K562 (cell line): ENCODE measurements around the gene HNRNPU. TPM values are rescaled to one million over a fixed set of nuclear protein-coding genes. Genes with fewer than 3 reads are reported as not detected.

ENCODE experiments used
- ARHGAP35 ChIP-seq: fragments of 450-650 bp; IDR thresholded peaks from 2 replicates; pipeline ENCODE4 v1.6.1; 2018; ENCODE audit not compliant: partially characterized antibody
- BACH1 ChIP-seq: fragments of 200-800 bp; sonication (Bioruptor generic); IDR thresholded peaks from 2 replicates; pipeline ENCODE4 v1.6.1; 2016; ENCODE audit warnings: missing genetic modification characterization, missing compliant biosample characterization
- GMEB1 ChIP-seq: fragments of 250-450 bp; sonication (Bioruptor Pico); IDR thresholded peaks from 2 replicates; pipeline ENCODE4 v1.4.0; 2020; ENCODE audit warnings: mild to moderate bottlenecking
- GTF2E2 ChIP-seq: fragments of 200-800 bp; sonication (Bioruptor generic); IDR thresholded peaks from 2 replicates; pipeline ENCODE4 v1.6.1; 2016; ENCODE audit warnings: missing genetic modification characterization, missing compliant biosample characterization
- MCM5 ChIP-seq: fragments of 450-650 bp; IDR thresholded peaks from 2 replicates; pipeline ENCODE4 v1.6.1; 2016; ENCODE audit warnings: low read depth
- NCOA1 ChIP-seq: fragments of 450-650 bp; IDR thresholded peaks from 2 replicates; pipeline ENCODE4 v1.6.1; 2016; ENCODE audit warnings: low read depth
- NR2C2 ChIP-seq, 2 experiments: fragments of 200-800 bp in 1 of 2; sonication (Bioruptor generic) in 1 of 2; sonication (generic) in 1 of 2; formaldehyde crosslinking in 1 of 2; IDR thresholded peaks; 2 replicates each; pipeline versions ENCODE4 v1.6.1 to v1.8.0; 2016 to 2022; ENCODE audit warnings: mild to moderate bottlenecking in 1 of 2, missing compliant biosample characterization in 1 of 2, missing genetic modification characterization in 1 of 2, missing genetic modification reagents in 1 of 2
- SAFB2 ChIP-seq: fragments of 200-400 bp; formaldehyde crosslinking; IDR thresholded peaks from 2 replicates; pipeline ENCODE4 v1.6.1; 2018; ENCODE audit warnings: borderline replicate concordance, low read length, low read depth, moderate library complexity; ENCODE audit not compliant: severe bottlenecking
- SNIP1 ChIP-seq: fragments of 450-650 bp; IDR thresholded peaks from 2 replicates; pipeline ENCODE4 v1.7.1; 2017; ENCODE audit warnings: low read depth, mild to moderate bottlenecking
- SOX6 ChIP-seq: fragments of 450-650 bp; IDR thresholded peaks from 2 replicates; pipeline ENCODE4 v1.6.1; 2014; ENCODE audit warnings: mild to moderate bottlenecking
- SP2 ChIP-seq: IDR thresholded peaks from 2 replicates; pipeline ENCODE4 v1.6.1; 2011; ENCODE audit warnings: mild to moderate bottlenecking, low read depth, low read length, moderate library complexity; ENCODE audit not compliant: poor library complexity, severe bottlenecking; ENCODE audit errors: extremely low read depth
- STAG1 ChIP-seq: sonication (generic); formaldehyde crosslinking; IDR thresholded peaks from 2 replicates; pipeline ENCODE4 v1.5.0; 2020; ENCODE audit warnings: missing genetic modification reagents, borderline replicate concordance
- U2AF2 ChIP-seq: fragments of 200-400 bp; formaldehyde crosslinking; optimal IDR thresholded peaks from 2 replicates; pipeline ENCODE3; 2017; ENCODE audit warnings: low read depth, mild to moderate bottlenecking, low read length
- USF2 ChIP-seq: sonication (generic); formaldehyde crosslinking; IDR thresholded peaks from 2 replicates; pipeline ENCODE4 v1.5.0; 2020; ENCODE audit warnings: missing genetic modification reagents
- ZNF12 ChIP-seq: sonication (generic); formaldehyde crosslinking; IDR thresholded peaks from 2 replicates; pipeline ENCODE4 v1.4.0; 2020; ENCODE audit warnings: mild to moderate bottlenecking, missing genetic modification reagents
- ZNF140 ChIP-seq: fragments of 250-450 bp; sonication (Bioruptor Pico); IDR thresholded peaks from 2 replicates; pipeline ENCODE4 v1.8.0; 2021; ENCODE audit warnings: moderate library complexity, mild to moderate bottlenecking, inconsistent platforms
- ZNF212 ChIP-seq: fragments of 450-650 bp; formaldehyde crosslinking; IDR thresholded peaks from 2 replicates; pipeline ENCODE4 v1.4.0; 2020; ENCODE audit warnings: mild to moderate bottlenecking
- ZNF586 ChIP-seq: fragments of 450-650 bp; formaldehyde crosslinking; conservative IDR thresholded peaks from 2 replicates; pipeline ENCODE4 v1.4.0; 2020; ENCODE audit warnings: mild to moderate bottlenecking, moderate library complexity
- ZNF707 ChIP-seq: fragments of 250-450 bp; sonication (Bioruptor Pico); conservative IDR thresholded peaks from 2 replicates; pipeline ENCODE4 v1.8.0; 2022; ENCODE audit warnings: inconsistent platforms, mild to moderate bottlenecking, moderate library complexity
- polyA plus RNA-seq, 8 experiments: library from polyadenylated mRNA; depleted of rRNA in 4 of 8; stranded (reverse) in 5 of 8; unstranded in 3 of 8; fragments of >200 nt; fragmentation: Nextera tagmentation in 2 of 8; fragmentation: Illumina TruSeq in 1 of 8; extraction: Ambion mirVana in 2 of 8; extraction: Trizol in 1 of 8; gene quantifications; 2 replicates each; pipeline versions ENCODE4 v1.2.1 to v1.2.3, GENCODE V29; 2011 to 2014; ENCODE audit warnings: inconsistent platforms in 1 of 8, missing spikeins in 1 of 8
- total RNA-seq, 7 experiments: library from RNA; depleted of rRNA in 6 of 7; stranded (reverse); fragments of >200 nt in 6 of 7; fragmentation: Illumina TruSeq in 2 of 7; extraction: Trizol in 2 of 7; gene quantifications; 2 replicates each; pipeline versions ENCODE4 v1.2.1 to v1.2.3, GENCODE V29; 2011 to 2021; ENCODE audit warnings: low replicate concordance in 1 of 7
- TF ChIP-seq, protein P1 (sequence below): IDR thresholded peaks from 2 replicates; pipeline ENCODE4 v1.6.1; 2011; ENCODE audit not compliant: insufficient read length; ENCODE audit errors: extremely low read depth
- TF ChIP-seq, protein P2 (sequence below): fragments of 450-650 bp; formaldehyde crosslinking; IDR thresholded peaks from 2 replicates; pipeline ENCODE4 v1.4.0; 2020; ENCODE audit warnings: mild to moderate bottlenecking
- TF ChIP-seq, protein P3 (sequence below): fragments of 450-650 bp; formaldehyde crosslinking; IDR thresholded peaks from 2 replicates; pipeline ENCODE4 v1.4.0; 2020; ENCODE audit warnings: mild to moderate bottlenecking, moderate library complexity

HNRNPU gene
- total and polyA plus RNA-seq, 9 of the 15 experiments (the other 6 are each of a cell fraction or from before 2014, with no cell fraction given), result 159 to 777 (median 577) TPM

- no peak for TF ChIP-seq SP2
- TF ChIP-seq SOX6, result no peak
- 0 out of 2 replicates have a peak, but pooled peaks have one; percentile 11 for TF ChIP-seq GTF2E2 (tag)
- no peak for TF ChIP-seq ZNF212 (CRISPR knock-in tag)
- TF ChIP-seq ZNF586 (CRISPR knock-in tag), result no peak
- no peak for TF ChIP-seq GMEB1
- no peak for TF ChIP-seq ARHGAP35
- no peak for TF ChIP-seq ZNF12
- no peak for TF ChIP-seq ZNF707 (CRISPR knock-in tag)
- TF ChIP-seq NCOA1, result no peak; the same call in 1 of the 2 replicates
- TF ChIP-seq, protein P1, sequence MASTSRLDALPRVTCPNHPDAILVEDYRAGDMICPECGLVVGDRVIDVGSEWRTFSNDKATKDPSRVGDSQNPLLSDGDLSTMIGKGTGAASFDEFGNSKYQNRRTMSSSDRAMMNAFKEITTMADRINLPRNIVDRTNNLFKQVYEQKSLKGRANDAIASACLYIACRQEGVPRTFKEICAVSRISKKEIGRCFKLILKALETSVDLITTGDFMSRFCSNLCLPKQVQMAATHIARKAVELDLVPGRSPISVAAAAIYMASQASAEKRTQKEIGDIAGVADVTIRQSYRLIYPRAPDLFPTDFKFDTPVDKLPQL, result no peak
- TF ChIP-seq, protein P2, sequence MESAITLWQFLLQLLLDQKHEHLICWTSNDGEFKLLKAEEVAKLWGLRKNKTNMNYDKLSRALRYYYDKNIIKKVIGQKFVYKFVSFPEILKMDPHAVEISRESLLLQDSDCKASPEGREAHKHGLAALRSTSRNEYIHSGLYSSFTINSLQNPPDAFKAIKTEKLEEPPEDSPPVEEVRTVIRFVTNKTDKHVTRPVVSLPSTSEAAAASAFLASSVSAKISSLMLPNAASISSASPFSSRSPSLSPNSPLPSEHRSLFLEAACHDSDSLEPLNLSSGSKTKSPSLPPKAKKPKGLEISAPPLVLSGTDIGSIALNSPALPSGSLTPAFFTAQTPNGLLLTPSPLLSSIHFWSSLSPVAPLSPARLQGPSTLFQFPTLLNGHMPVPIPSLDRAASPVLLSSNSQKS, result no peak
- TF ChIP-seq U2AF2, result no peak
- TF ChIP-seq STAG1 (CRISPR knock-in tag), result no peak
- no peak; the same call in 1 of the 2 replicates for TF ChIP-seq SNIP1
- TF ChIP-seq NR2C2 (CRISPR knock-in tag; IDR thresholded peaks at IDR 0.05), result no peak
- no peak for TF ChIP-seq NR2C2 (tag; IDR thresholded peaks at IDR 0.05)
- no peak for TF ChIP-seq MCM5
- TF ChIP-seq USF2 (CRISPR knock-in tag), result no peak
- TF ChIP-seq BACH1 (tag), result 0 out of 2 replicates have a peak, but pooled peaks have one; percentile 92
- TF ChIP-seq ZNF140 (CRISPR knock-in tag), result no peak
- no peak for TF ChIP-seq SAFB2
- TF ChIP-seq, protein P3, sequence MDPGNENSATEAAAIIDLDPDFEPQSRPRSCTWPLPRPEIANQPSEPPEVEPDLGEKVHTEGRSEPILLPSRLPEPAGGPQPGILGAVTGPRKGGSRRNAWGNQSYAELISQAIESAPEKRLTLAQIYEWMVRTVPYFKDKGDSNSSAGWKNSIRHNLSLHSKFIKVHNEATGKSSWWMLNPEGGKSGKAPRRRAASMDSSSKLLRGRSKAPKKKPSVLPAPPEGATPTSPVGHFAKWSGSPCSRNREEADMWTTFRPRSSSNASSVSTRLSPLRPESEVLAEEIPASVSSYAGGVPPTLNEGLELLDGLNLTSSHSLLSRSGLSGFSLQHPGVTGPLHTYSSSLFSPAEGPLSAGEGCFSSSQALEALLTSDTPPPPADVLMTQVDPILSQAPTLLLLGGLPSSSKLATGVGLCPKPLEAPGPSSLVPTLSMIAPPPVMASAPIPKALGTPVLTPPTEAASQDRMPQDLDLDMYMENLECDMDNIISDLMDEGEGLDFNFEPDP (CRISPR knock-in tag), result no peak
These were observed 30.4 kb downstream of the HNRNPU start (continued) for GRCh38 chr1:244833734-244834542.
